CD14-positive monocyte (primary cell): ENCODE measurements around the gene FGF14. TPM values are rescaled to one million over a fixed set of nuclear protein-coding genes. Genes with fewer than 3 reads are reported as not detected.

Experiments used
- DNase-seq, 3 donors: peaks; one replicate each; pipeline ENCODE4 v3.0.0-alpha.2; 2011 to 2022
- H2AFZ ChIP-seq: 2 replicates; pipeline ENCODE4 v1.6.0; 2012; ENCODE audit warnings: mild to moderate bottlenecking, low read depth, low read length, inconsistent platforms; ENCODE audit not compliant: insufficient read depth, poor library complexity, severe bottlenecking
- H3K27ac ChIP-seq, 2 donors: 1 replicate in 1 of 2; 2 replicates in 1 of 2; pipeline ENCODE4 v1.5.1; 2012 to 2013; ENCODE audit warnings: low read length in 2 of 2, control low read depth in 1 of 2, inconsistent platforms in 1 of 2, low read depth in 1 of 2, mild to moderate bottlenecking in 1 of 2
- H3K27me3 ChIP-seq, 2 donors: one replicate each; pipeline versions ENCODE4 v1.6.0 to v1.6.1; 2011 to 2013; ENCODE audit warnings: low read length in 2 of 2; ENCODE audit not compliant: control insufficient read depth in 2 of 2, insufficient read depth in 2 of 2
- H3K36me3 ChIP-seq, 2 donors: replicated peaks in 1 of 2; 1 replicate in 1 of 2; 2 replicates in 1 of 2; pipeline versions ENCODE4 v1.5.1 to v1.6.1; 2012 to 2013; ENCODE audit warnings: low read length in 2 of 2, control low read depth in 1 of 2, inconsistent platforms in 1 of 2, mild to moderate bottlenecking in 1 of 2; ENCODE audit not compliant: insufficient read depth in 2 of 2, control insufficient read depth in 1 of 2
- H3K4me1 ChIP-seq, 2 donors: 1 replicate in 1 of 2; 2 replicates in 1 of 2; pipeline versions ENCODE4 v1.5.1 to v1.6.1; 2012 to 2013; ENCODE audit warnings: low read length in 2 of 2, control low read depth in 1 of 2, inconsistent platforms in 1 of 2, mild to moderate bottlenecking in 1 of 2, moderate library complexity in 1 of 2; ENCODE audit not compliant: insufficient read depth in 2 of 2, control insufficient read depth in 1 of 2
- H3K4me2 ChIP-seq: replicated peaks from 2 replicates; pipeline ENCODE3; 2012; ENCODE audit warnings: low read length, moderate library complexity, mild to moderate bottlenecking; ENCODE audit not compliant: poor library complexity, severe bottlenecking; ENCODE audit errors: extremely low read depth
- H3K4me3 ChIP-seq, 3 experiments: fragments of 200-600 bp in 1 of 3; sonication (generic) in 1 of 3; replicated peaks in 1 of 3; 1 replicate in 2 of 3; 2 replicates in 1 of 3; pipeline ENCODE4 v1.5.1; 2011 to 2013; ENCODE audit warnings: low read length in 3 of 3, mild to moderate bottlenecking in 3 of 3, control low read depth in 2 of 3, low read depth in 2 of 3, inconsistent platforms in 1 of 3, moderate library complexity in 1 of 3
- H3K79me2 ChIP-seq: 2 replicates; pipeline ENCODE4 v1.6.0; 2012; ENCODE audit warnings: mild to moderate bottlenecking, control low read depth, inconsistent platforms, low read length, moderate library complexity; ENCODE audit not compliant: insufficient read depth
- H3K9ac ChIP-seq: 2 replicates; pipeline ENCODE4 v1.6.0; 2017; ENCODE audit warnings: low read length, mild to moderate bottlenecking; ENCODE audit not compliant: insufficient read depth, poor library complexity, severe bottlenecking
- H3K9me3 ChIP-seq, 2 donors: replicated peaks in 1 of 2; 1 replicate in 1 of 2; 2 replicates in 1 of 2; pipeline versions ENCODE4 v1.5.1 to v1.6.1; 2012 to 2013; ENCODE audit warnings: low read length in 2 of 2, control low read depth in 1 of 2; ENCODE audit not compliant: control insufficient read depth in 1 of 2, insufficient read depth in 1 of 2
- H4K20me1 ChIP-seq: 2 replicates; pipeline ENCODE4 v1.6.0; 2012; ENCODE audit warnings: mild to moderate bottlenecking, low read length, control low read depth, moderate library complexity; ENCODE audit not compliant: insufficient read depth
- H3K27ac Mint-ChIP-seq, 7 donors: one replicate each; pipeline ENCODE4 v1.8.0; 2020; ENCODE audit warnings: mild to moderate bottlenecking in 7 of 7, mixed read lengths in 7 of 7, moderate library complexity in 6 of 7, inconsistent platforms in 2 of 7
- H3K27me3 Mint-ChIP-seq, 3 donors: one replicate each; pipeline ENCODE4 v1.8.0; 2021 to 2022; ENCODE audit warnings: low read depth in 3 of 3, mild to moderate bottlenecking in 3 of 3, mixed read lengths in 3 of 3, moderate library complexity in 3 of 3, inconsistent platforms in 1 of 3
- H3K36me3 Mint-ChIP-seq, 2 donors: one replicate each; pipeline ENCODE4 v1.8.0; 2020; ENCODE audit warnings: mixed read lengths in 2 of 2, inconsistent platforms in 1 of 2, mild to moderate bottlenecking in 1 of 2
- H3K4me1 Mint-ChIP-seq: one replicate; pipeline ENCODE4 v1.8.0; 2020; ENCODE audit warnings: mild to moderate bottlenecking, mixed read lengths
- H3K4me3 Mint-ChIP-seq, 2 donors: one replicate each; pipeline ENCODE4 v1.8.0; 2020; ENCODE audit warnings: mild to moderate bottlenecking in 2 of 2, mixed read lengths in 2 of 2, moderate library complexity in 1 of 2
- H3K9me3 Mint-ChIP-seq, 7 donors: one replicate each; pipeline ENCODE4 v1.8.0; 2020 to 2022; ENCODE audit warnings: mixed read lengths in 7 of 7, mild to moderate bottlenecking in 6 of 7, moderate library complexity in 6 of 7, inconsistent platforms in 2 of 7
- WGBS: methylation state at CpG from one replicate; pipeline ENCODE4 v1.1.5; 2013; ENCODE audit warnings: missing lambda C conversion rate; ENCODE audit not compliant: insufficient coverage; 5-methylcytosine and 5-hydroxymethylcytosine counted together
- intact Hi-C, 2 donors: fragments of 100-400 bp; cut with micrococcal nuclease; formaldehyde crosslinking; loops; one replicate each; pipeline versions ENCODE4 v1.15.0 to v1.15.1; 2023
- polyA plus RNA-seq, 3 donors: library from polyadenylated mRNA; depleted of rRNA in 1 of 3; unstranded in 2 of 3; stranded (reverse) in 1 of 3; fragments of 300-500 nt in 2 of 3; fragments of >200 nt in 1 of 3; fragmentation: Illumina TruSeq in 2 of 3; gene quantifications; 1 replicate in 2 of 3; 2 replicates in 1 of 3; pipeline ENCODE4 v1.2.3, GENCODE V29; 2012 to 2021
- TF ChIP-seq, protein P1 (sequence below): fragments of 200-600 bp; IDR thresholded peaks from one replicate; pipeline ENCODE4 v1.8.0; 2022; ENCODE audit warnings: antibody characterized with exemption, mild to moderate bottlenecking

The FGF14 gene
- polyA plus RNA-seq, 3 donors: not detected

DNA sequence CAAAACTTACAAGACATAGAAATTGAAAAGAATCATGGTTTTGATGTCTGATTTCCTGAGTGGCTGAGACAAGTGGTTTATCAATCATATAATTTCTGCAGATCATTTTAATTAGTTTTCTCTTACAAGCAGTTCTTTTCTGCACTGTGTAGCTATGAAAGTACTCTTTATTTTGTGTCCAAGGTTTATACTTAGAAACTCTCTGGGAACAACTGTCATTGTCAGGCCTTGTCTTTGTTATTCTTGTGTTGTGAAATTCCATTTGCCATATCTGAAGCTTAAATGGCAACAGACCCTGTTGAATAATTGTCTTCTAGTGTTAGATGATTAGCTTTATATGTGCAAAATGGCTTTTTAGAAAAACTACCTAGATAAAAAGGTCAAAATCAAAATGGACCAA lies 312.1 kb downstream of the FGF14 start:
- Mint-ChIP-seq H3K9me3 (peaks cover 0 to 2% (median 0%) of the 10 kb centered on the region in 7 donors), H3K36me3 (no peaks in the 10 kb centered on the region), H3K27me3 (no peaks in the 10 kb centered on the region), H3K4me1 (no peaks in the 10 kb centered on the region), H3K27ac (no peak overlapping the region), H3K4me3 (no peak overlapping the region)
- intact Hi-C loops: no loop called here
- Histone ChIP-seq H3K27ac (no peak overlapping the region), H3K9me3 (no peaks in the 10 kb centered on the region), H3K36me3 (no peaks in the 10 kb centered on the region), H3K4me1 (no peaks in the 10 kb centered on the region), H3K27me3 (no peaks in the 10 kb centered on the region), H3K4me2 (no peak overlapping the region), H3K4me3 (no peak overlapping the region), H3K9ac (no peak overlapping the region), H2AFZ (no peak overlapping the region), H3K79me2 (no peaks in the 10 kb centered on the region), H4K20me1 (no peaks in the 10 kb centered on the region)
- DNase-seq: no peak
- TF ChIP-seq, protein P1, sequence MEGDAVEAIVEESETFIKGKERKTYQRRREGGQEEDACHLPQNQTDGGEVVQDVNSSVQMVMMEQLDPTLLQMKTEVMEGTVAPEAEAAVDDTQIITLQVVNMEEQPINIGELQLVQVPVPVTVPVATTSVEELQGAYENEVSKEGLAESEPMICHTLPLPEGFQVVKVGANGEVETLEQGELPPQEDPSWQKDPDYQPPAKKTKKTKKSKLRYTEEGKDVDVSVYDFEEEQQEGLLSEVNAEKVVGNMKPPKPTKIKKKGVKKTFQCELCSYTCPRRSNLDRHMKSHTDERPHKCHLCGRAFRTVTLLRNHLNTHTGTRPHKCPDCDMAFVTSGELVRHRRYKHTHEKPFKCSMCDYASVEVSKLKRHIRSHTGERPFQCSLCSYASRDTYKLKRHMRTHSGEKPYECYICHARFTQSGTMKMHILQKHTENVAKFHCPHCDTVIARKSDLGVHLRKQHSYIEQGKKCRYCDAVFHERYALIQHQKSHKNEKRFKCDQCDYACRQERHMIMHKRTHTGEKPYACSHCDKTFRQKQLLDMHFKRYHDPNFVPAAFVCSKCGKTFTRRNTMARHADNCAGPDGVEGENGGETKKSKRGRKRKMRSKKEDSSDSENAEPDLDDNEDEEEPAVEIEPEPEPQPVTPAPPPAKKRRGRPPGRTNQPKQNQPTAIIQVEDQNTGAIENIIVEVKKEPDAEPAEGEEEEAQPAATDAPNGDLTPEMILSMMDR: no peak

DNA sequence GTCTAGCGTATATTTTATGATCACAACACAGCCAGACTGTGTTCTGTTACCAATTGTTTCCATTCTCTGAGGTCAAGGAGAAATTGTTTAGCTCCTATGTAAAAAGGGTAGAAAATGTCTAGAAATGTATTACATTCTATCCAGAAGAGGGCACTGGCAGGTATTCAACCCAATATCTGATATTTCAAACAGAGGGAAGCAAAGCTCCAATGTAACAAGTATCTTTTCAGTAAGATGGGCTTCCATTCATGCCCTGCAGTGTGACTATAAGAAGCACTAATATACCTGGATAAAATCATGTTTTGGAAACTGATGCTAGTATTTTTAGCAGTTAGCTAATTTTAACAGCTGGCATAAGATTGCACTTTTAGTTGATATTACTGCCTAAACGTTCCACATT lies 312.7 kb downstream of the FGF14 start:
- H3K27me3 ChIP-seq: no peaks in the 10 kb centered on the region
- H2AFZ ChIP-seq: no peak overlapping the region
- no peak overlapping the region for H3K27ac ChIP-seq
- H3K4me1 ChIP-seq: no peaks in the 10 kb centered on the region
- no peaks in the 10 kb centered on the region for H3K9me3 ChIP-seq
- no peak overlapping the region for H3K4me2 ChIP-seq
- TF ChIP-seq, protein P1: no peak
- H3K36me3 ChIP-seq: no peaks in the 10 kb centered on the region
- no CpG with 5 or more reads among the region's 2 CpGs for WGBS
- no peaks in the 10 kb centered on the region for H3K27me3 Mint-ChIP-seq
- peaks cover 0 to 2% (median 0%) of the 10 kb centered on the region in 7 donors for H3K9me3 Mint-ChIP-seq
- H3K4me3 ChIP-seq: no peak overlapping the region
- intact Hi-C loops: no loop called here
- H3K27ac Mint-ChIP-seq: no peak overlapping the region
- no peaks in the 10 kb centered on the region for H3K79me2 ChIP-seq
- no peak overlapping the region for H3K9ac ChIP-seq
- H3K36me3 Mint-ChIP-seq: no peaks in the 10 kb centered on the region
- H4K20me1 ChIP-seq: no peaks in the 10 kb centered on the region
- no peaks in the 10 kb centered on the region for H3K4me1 Mint-ChIP-seq
- no peak overlapping the region for H3K4me3 Mint-ChIP-seq
- DNase-seq: no peak
